Measurements from ENCODE around the gene PHF12.

The PHF12 gene

DNA sequence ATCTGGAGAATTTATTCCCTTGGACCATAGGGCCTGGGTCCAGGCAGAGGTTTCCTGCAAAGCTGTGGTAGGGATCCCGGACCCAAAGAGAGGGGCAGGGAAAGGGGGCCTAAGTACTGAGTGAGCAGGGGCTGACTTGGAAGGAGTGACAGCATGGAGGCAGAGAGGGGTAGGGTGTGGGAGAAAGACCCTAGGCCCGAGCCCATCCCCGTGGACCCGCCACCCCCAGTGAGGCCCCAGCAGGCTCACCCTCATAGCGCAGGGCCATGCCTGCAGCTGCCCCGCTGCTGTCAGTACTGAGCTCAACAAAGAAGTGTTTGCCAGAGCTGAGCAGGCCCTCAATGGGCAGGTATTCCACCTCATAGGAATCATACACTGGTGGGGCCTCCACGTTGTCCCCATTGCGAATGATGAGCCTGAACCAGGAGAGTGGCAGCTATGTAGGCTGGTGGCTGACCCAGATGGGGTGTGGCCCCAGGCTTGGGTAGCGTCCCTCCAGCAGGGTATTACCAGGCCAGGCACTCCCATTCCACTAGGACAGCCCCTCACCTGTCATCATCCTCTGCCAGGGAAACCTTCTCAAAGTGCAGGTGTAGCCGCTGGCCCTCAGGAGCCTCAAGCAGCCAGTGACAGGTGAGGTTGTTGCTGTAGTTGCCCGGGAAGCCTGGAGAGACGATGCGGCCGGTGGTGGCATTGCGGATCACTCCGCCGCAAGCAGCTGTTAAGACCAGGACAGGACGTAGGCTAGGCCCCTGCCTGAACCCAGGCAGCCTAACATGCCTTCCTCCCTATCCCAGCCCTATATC is 9.1 kb upstream of the PHF12 start:
- Histone ChIP-seq H3K27ac (no peak overlapping the region), H3K4me3 (no peak overlapping the region)
- DNase-seq (ENCODE audit: low spot score) = no peak
- TF ChIP-seq, protein P1, sequence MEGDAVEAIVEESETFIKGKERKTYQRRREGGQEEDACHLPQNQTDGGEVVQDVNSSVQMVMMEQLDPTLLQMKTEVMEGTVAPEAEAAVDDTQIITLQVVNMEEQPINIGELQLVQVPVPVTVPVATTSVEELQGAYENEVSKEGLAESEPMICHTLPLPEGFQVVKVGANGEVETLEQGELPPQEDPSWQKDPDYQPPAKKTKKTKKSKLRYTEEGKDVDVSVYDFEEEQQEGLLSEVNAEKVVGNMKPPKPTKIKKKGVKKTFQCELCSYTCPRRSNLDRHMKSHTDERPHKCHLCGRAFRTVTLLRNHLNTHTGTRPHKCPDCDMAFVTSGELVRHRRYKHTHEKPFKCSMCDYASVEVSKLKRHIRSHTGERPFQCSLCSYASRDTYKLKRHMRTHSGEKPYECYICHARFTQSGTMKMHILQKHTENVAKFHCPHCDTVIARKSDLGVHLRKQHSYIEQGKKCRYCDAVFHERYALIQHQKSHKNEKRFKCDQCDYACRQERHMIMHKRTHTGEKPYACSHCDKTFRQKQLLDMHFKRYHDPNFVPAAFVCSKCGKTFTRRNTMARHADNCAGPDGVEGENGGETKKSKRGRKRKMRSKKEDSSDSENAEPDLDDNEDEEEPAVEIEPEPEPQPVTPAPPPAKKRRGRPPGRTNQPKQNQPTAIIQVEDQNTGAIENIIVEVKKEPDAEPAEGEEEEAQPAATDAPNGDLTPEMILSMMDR (IDR thresholded peaks at IDR 0.05) = no peak

DNA sequence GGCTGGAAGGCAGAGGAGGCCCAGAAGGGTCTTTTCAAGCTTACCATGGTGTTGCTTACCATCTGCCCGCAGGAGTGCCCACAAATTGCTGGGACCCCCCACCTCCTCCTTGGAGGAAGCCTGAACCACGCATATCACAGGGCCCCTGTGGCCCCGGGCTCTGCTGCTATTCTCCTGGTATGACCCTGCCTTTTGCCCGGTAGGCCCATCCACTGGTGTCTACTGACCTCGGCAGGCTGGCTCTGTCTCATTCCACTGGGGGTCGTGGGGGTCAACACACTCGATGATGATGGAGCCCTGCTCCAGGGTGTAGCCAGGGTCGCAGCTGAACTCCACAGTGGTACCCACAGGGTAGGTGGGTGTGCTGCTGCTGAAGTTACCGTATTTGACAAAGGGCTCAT is 8.2 kb upstream of the PHF12 start:
- no peak for DNase-seq (ENCODE audit: low spot score)
- TF ChIP-seq, protein P1 (IDR thresholded peaks at IDR 0.05) = no peak
- Histone ChIP-seq H3K27ac (no peak overlapping the region), H3K4me3 (no peak overlapping the region)

DNA sequence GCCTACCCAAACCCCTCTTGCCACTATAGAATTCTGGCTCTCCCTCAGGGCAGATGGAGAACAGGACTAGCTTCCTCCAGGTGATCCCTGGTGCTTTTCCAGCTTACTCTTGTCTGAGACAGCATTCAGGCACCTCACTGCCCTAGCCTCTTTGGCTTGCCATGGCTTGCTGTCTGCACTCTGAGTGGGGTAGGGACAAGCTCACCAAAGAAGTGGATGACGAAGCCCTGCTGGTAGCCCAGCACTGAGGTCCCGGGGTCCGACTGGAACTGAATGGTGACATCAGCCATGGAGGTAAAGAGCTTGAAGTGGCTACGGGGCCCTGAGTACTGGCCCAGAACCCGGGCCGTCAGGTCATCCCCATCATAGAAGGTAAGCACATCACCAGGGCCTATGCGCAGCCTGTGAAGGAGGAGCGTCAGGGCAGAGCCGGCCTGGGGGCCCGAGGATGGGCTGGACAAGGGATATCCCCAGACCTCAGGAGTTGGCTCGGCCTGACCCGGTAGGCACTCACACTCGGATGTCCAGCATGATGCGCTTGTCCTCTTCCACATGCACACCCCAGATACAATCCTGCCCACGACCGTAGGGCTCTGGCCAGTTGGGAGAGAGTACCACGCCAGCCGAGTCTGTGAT is 7.6 kb upstream of the PHF12 start:
- TF ChIP-seq, protein P1 (IDR thresholded peaks at IDR 0.05) = no peak
- H3K27ac ChIP-seq = no peak overlapping the region
- no peak for DNase-seq (ENCODE audit: low spot score)
- no peak overlapping the region for H3K4me3 ChIP-seq

DNA sequence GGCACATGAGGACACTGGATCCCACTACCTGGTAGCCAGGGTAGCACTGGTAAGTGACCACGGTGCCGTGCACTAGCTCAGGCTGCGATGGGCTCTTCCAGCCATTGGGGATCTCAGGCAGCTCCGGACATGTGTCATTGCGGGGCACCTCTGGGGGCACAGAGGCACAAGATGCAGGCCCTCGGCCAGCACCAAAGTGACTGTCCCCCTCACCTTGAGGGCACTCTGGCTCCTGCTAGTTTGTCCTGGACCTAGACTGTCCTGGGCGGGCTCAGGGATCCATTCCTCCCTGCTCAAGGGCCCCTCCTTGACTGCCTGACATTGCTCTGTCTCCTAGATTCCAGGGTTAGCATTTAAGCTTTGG is 6.7 kb upstream of the PHF12 start:
- DNase-seq (ENCODE audit: low spot score) = no peak
- TF ChIP-seq, protein P1 (IDR thresholded peaks at IDR 0.05) = no peak
- Histone ChIP-seq H3K4me3 (no peak overlapping the region), H3K27ac (no peak overlapping the region)

DNA sequence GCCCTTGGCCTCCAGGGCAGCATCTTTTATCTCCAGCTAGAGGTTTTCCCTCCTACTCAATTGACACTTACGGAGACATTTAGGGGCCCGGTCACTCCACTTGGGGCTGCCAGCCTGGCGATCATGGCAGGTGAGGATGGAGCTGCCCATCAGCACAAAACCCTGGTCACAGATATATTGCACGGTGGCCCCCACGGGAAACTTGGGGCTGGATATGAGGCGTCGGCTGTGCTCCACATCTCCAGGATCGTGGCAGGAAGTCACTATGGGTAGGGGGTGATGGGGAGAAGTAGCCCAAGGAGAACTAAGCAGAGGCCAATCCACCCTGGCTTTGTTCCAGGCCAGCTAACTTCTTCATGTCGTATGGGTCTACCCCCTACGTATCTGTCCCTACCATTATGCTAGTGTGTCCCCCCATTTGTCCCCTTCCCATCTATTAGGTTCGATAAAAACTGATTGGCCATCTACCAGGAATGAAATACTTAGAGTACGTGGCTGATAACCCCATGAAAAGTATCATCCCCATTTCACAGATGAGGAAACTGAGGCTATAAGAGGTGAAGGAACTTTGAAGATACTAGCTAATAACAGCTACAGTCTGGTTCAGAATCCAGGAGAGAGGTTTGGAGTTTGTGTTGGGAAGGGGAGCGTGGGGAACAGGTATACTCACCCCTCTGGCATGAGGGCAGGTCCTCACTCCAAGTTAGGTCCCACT is 6.1 kb upstream of the PHF12 start:
- H3K4me3 ChIP-seq = no peak overlapping the region
- no peak overlapping the region for H3K27ac ChIP-seq
- TF ChIP-seq, protein P1 (IDR thresholded peaks at IDR 0.05) = no peak
- DNase-seq (ENCODE audit: low spot score) = no peak

DNA sequence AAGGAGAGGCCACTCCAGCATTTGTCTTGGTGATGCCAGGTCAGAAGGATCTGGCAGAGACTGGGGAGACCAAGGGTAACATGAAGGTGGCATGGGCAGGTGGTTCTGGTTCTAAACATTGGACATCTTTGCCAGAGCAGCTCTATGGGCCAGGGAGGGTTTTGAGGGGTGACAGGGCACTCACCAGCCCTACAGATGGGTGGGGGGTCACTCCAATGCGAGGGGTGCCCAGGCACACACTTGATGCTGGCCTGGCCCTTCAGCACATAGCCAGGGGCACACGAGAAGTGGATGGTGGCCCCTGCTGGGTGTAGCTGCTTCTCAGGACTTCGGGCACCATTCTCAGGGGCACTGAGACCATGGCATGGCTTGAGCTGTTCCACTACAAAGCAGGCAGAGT is 5.5 kb upstream of the PHF12 start:
- Histone ChIP-seq H3K27ac (no peak overlapping the region), H3K4me3 (no peak overlapping the region)
- TF ChIP-seq, protein P1 (IDR thresholded peaks at IDR 0.05) = no peak
- no peak for DNase-seq (ENCODE audit: low spot score)

Data from coronary artery (tissue), 2 donors.